ENCODE results near the gene CSTA.

Gene CSTA

DNA sequence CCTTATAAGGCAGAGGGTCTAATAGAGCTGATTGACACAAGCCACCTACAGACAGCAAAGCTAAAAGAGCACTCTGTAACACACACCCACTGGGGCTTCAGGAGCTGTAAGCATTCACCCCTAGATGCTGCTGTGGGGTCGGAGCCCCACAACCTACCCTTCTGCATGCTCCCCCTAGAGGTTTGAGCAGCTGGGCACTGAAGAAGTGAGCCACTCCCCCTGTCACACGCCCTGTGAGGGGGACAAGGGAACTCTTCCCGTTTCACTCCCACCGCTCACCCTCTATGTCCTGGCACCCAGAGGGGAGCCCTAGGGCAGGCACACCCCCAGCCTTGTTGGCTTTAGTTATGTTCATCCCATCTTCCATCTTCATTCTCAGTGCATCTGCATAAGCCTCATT lies 9.4 kb upstream of the CSTA start:
- in situ Hi-C loops (cut with MboI; ENCODE audit: low sequenced_read_pairs, unreplicated experiment), result no loop called here
- TF ChIP-seq, protein P1, sequence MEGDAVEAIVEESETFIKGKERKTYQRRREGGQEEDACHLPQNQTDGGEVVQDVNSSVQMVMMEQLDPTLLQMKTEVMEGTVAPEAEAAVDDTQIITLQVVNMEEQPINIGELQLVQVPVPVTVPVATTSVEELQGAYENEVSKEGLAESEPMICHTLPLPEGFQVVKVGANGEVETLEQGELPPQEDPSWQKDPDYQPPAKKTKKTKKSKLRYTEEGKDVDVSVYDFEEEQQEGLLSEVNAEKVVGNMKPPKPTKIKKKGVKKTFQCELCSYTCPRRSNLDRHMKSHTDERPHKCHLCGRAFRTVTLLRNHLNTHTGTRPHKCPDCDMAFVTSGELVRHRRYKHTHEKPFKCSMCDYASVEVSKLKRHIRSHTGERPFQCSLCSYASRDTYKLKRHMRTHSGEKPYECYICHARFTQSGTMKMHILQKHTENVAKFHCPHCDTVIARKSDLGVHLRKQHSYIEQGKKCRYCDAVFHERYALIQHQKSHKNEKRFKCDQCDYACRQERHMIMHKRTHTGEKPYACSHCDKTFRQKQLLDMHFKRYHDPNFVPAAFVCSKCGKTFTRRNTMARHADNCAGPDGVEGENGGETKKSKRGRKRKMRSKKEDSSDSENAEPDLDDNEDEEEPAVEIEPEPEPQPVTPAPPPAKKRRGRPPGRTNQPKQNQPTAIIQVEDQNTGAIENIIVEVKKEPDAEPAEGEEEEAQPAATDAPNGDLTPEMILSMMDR (IDR thresholded peaks at IDR 0.05; ENCODE audit: borderline replicate concordance, control extremely low read depth, extremely low read depth, insufficient read depth, missing control alignments), result no peak
- DNase-seq (ENCODE audit: low spot score), result no peak

DNA sequence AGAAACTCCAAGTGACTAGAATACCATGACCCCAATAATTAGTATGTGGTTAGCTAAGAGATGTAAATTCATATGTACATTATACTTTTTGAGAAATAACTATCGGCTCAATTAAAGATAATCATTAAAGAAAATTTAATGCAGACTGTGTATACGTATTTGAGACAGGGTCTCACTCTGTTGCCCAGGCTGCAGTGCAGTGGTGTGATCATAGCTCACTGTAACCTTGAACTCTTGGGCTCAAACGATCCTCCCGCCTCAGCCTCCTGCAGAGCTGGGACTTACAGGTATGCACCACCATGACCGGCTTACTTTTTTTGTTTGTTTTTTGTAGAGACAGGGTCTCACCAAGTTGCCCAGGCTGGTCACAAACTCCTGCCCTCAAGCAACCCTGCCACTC lies 8.7 kb upstream of the CSTA start:
- in situ Hi-C loops (cut with MboI; ENCODE audit: low sequenced_read_pairs, unreplicated experiment), result no loop called here
- no peak for DNase-seq (ENCODE audit: low spot score)
- TF ChIP-seq, protein P1 (IDR thresholded peaks at IDR 0.05; ENCODE audit: borderline replicate concordance, control extremely low read depth, extremely low read depth, insufficient read depth, missing control alignments), result no peak

DNA sequence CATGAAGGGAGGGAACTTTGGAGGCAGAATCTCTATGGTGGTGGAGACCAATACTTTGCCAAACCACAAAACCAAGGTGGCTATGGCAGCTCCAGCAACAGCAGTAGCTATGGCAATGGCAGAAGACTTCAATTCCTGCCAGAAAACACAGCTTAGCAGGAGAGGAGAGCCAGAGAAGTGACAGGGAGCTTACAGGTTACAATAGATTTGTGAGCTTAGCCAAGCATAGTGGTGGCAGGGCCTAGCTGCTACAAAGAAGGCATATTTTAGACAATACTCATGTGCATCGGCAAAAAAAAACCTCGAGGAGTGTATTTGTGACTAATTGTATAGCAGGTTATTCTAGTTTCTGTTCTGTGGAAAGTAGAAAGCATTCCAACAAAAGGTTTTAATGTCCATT lies 6.4 kb upstream of the CSTA start:
- TF ChIP-seq, protein P1 (IDR thresholded peaks at IDR 0.05; ENCODE audit: borderline replicate concordance, control extremely low read depth, extremely low read depth, insufficient read depth, missing control alignments), result no peak
- in situ Hi-C loops (cut with MboI; ENCODE audit: low sequenced_read_pairs, unreplicated experiment), result no loop called here
- no peak for DNase-seq (ENCODE audit: low spot score)

DNA sequence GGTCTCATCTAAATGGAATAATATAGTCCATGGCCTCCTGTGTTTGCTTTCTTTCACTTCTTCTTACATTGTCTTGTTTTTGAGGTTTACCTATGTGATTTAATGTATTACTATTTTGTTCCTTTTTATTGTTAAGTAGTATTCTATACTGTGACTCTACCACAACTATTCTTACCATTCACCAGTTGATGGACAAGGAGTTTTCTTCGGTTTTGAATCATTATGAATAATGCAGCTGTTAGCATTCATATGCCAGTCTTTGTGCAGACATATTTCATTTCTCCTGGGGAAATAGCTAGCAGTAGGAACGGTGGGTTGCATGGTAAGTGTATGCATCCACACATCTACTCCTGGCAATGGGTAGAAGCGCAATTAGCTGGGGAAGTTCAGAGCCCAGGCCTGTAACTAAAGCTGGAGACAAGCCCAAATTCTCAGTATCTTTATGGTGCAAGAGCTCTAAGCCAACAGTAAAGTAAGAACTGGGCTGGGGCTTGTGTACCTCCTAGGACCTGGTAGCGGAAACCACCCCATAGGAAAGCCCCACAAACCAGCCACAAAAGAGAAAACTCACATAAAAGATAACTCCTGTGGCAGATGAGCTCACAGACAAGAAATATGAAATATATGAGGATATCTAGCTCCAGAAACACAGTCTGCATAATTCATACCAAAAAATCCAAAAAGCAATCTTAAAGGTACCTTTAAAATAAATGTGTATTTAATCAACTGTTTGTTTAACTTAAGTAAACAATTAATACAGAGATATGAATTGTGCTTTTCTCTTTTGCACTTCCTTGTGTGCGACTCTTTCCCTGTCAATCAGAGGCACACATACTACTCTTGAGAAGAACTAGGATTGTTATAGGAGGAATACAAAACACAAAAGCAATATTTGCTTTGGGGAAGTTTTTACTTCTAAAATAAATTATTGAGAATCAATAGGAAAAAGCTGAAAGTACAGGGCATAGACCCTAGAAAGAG lies 2.7 kb upstream of the CSTA start:
- TF ChIP-seq, protein P1 (IDR thresholded peaks at IDR 0.05; ENCODE audit: borderline replicate concordance, control extremely low read depth, extremely low read depth, insufficient read depth, missing control alignments), result no peak
- DNase-seq (ENCODE audit: low spot score), result peak; percentile 60
- in situ Hi-C loops (cut with MboI; ENCODE audit: low sequenced_read_pairs, unreplicated experiment), result no loop called here

DNA sequence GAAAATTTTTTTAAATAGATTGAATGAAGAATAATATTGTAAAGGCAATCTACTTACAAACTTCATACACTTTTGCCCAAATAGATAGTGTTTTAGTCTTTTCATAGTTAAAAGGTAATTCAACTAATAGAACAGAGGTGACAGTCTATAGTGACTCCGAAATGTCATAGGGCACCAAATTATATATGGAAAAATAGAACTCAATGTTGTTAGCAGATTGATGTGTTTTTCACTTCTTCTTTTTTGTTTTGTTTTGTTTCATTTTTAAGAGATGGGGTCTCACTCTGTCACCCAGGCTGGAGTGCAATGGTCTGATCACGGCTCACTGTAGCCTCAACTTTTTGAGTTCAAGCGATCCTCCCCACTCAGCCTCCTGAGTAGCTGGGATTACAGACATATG lies 721 bp downstream of the CSTA start:
- in situ Hi-C loops (cut with MboI; ENCODE audit: low sequenced_read_pairs, unreplicated experiment), result no loop called here
- TF ChIP-seq, protein P1 (IDR thresholded peaks at IDR 0.05; ENCODE audit: borderline replicate concordance, control extremely low read depth, extremely low read depth, insufficient read depth, missing control alignments), result no peak
- no peak for DNase-seq (ENCODE audit: low spot score)

DNA sequence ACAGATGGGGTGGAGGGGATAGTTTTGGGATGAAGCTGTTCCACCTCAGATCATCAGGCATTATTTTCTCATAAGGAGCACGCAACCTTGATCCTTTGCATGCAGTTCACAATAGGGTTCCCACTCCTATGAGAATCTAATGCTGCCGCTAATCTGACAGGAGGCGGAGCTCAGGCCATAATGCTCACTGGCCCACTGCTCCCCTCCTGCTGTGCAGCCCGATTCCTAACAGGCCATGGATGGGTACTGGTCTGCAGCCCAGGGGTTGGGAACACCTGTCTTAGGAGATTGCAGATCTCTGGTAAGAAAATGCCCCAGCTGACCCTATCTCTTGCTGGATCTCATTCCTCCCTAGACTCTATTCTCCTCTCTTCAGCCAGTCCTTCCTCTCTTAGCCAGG lies 6.8 kb downstream of the CSTA start:
- in situ Hi-C loops (cut with MboI; ENCODE audit: low sequenced_read_pairs, unreplicated experiment), result no loop called here
- no peak for DNase-seq (ENCODE audit: low spot score)
- TF ChIP-seq, protein P1 (IDR thresholded peaks at IDR 0.05; ENCODE audit: borderline replicate concordance, control extremely low read depth, extremely low read depth, insufficient read depth, missing control alignments), result no peak
